HG02970 (cell line): ENCODE measurements around the gene EFNA1.

Source experiments
- ATAC-seq: cut with Tn5 transposase; IDR thresholded peaks from one replicate; pipeline ENCODE4 v1.9.1; 2021; ENCODE audit warnings: mild to moderate bottlenecking, moderate library complexity, moderate number of reproducible peaks; ENCODE audit not compliant: unreplicated experiment, low FRiP score

Gene EFNA1, protein sequence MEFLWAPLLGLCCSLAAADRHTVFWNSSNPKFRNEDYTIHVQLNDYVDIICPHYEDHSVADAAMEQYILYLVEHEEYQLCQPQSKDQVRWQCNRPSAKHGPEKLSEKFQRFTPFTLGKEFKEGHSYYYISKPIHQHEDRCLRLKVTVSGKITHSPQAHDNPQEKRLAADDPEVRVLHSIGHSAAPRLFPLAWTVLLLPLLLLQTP

GRCh38 chr1:155127105-155127966, at the start of gene EFNA1:
TSS of gene EFNA1 (plus strand) at chr1:155127876. CDS start at chr1:155127978, 102 bp downstream.
- no peak for ATAC-seq

GRCh38 chr1:155078469-155079209, 49.0 kb upstream of the EFNA1 start, which contains the start of gene EFNA3:
TSS of gene EFNA3 (plus strand) at chr1:155078837. CDS start at chr1:155078942, 105 bp downstream.
- ATAC-seq, result no peak

DNA sequence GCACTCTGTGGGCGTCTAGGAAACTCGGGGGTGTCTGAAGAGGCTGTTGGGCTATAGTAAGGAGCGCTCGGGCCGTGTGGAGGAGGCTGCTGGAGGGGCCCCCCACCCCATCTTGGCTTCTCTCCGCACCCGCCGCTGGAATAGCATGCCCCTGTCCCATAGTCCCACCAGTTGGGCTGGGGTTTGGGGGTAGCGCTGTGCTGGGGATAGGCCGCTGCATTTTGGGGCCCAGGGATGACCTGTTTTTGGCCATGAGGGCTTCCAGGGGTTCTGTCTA, 48.5 kb upstream of the EFNA1 start:
- no peak for ATAC-seq

- ATAC-seq, result no peak
Measured at GRCh38 chr1:155079487-155080311, 48.0 kb upstream of the EFNA1 start.

GRCh38 chr1:155080312-155081228, 47.1 kb upstream of the EFNA1 start:
- no peak for ATAC-seq

- no peak for ATAC-seq
Measured at GRCh38 chr1:155081472-155082300, 46.0 kb upstream of the EFNA1 start.

DNA sequence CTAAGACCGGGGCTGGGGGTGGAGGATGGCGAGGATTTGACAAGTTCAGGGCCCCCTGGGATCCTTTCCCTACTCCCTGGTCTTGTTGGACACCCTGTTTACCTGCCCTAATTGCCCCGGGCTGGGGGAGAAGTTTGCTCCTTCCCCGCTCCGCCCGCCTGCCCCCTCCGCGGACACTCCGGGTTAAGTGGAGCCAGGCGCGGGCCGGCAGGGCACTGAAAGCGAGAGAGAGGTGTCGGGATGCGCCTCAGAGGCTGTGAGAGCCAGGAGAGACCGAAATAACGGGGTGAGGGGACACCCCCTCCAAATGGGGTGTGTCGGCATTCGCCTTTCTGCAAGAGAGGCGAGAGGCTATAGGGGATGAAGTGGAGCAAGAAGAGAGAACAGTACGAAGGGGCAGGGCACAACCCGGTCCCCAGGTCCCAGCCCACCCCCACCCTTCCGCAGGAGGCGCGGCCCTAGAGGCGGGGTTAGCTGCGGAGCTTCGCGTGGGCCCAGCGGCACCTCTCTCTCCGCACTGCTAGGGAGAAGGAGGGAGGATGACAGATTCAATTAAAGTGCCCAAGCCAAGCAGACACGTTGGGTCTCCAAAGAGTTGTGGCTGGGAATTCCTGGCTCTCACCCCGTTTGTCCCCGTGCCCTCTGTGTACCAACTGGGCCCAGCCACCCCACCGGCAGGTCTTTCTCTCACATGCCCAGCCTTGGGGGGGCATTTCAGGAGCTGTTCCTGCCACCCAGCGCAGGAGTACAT, 45.2 kb upstream of the EFNA1 start:
- no peak for ATAC-seq

DNA sequence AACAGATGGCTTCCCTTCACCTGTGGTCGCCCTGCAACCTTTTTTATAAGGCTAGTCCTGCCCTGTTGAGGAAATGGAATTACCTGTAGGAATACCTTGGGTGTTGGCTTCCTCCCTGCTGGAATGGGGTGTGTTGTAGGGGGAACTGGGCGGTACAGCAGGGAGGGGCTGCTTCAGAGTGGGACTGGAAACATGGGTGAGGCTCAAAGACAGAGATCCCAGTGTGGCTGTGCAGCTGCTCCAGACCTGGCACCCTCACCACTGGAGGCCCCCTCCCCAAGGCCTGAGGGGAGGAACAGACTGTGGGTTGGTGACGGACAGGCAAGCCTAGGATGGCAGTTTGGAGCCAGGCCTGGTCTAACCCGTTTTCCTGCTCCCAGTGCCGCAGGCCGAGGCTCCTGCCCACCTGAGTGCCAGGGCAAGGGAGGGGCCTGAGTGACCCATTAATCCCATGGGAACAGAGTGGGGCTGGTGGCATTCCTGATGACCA, 44.6 kb upstream of the EFNA1 start:
- no peak for ATAC-seq

DNA sequence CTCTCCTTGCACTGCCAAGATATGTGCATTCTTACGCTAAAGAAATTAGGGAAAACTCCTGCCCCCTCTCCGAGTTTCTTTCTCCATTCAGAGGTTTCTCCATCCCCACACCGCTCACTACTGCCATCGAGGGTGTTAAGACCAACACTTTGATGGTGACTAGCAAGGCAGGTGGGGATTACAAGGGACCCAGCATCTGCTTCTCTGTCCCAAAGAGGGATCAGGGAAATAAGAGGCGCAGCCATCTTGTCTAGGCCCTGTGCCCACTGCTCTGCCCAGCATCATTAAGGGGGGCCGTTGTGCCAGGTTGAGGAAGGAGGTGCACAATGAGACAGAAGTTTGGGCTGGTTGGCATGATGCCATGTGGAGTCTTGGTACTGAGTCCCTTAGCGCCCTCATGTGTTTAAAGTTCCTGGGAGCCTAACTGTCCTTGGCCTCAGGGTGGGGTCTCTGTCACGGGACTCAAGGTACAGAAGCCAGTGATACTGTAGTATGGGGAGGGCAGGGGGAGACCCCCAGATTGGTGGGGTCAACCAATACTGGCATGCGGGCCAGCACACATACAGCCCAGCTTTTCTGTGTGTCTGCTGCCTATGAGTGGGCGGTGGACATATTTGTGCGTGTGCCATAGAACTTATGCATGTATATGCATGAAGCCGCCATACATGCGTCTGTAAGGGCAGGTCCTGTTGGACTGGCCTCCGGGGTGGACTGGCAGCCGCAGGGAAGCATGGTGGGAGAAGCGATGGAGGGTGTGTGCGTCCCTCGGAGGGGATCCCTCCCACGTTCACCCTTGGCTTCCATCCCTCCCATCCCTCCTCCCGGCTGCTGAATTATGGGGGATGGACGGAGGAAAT, 43.6 kb upstream of the EFNA1 start:
- ATAC-seq, result no peak

DNA sequence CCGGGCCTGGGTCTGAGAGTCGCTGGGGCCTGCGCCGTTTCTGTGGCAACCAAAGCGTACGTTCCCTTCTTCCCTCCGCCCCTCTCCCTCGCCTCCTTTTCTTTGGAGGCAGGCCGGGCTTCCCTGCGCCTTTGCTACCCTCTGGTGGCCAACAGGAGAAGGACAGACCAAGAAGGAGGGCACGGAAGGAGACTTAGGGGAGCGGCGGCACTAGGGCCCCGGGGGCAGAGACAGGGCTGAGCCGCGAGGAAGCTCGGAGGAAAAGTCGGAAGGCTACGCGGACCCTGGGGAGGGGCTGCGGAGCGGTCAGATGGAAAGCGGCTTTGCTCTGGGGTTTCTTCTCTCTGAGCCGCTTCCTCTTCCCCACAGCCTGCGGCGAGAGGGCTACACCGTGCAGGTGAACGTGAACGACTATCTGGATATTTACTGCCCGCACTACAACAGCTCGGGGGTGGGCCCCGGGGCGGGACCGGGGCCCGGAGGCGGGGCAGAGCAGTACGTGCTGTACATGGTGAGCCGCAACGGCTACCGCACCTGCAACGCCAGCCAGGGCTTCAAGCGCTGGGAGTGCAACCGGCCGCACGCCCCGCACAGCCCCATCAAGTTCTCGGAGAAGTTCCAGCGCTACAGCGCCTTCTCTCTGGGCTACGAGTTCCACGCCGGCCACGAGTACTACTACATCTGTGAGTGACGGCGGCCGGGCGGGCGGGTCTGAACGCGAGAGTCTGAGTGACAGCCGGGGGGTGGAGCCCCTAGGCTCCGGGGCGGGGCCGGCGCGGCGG, 42.8 kb upstream of the EFNA1 start:
- peak; percentile 76 for ATAC-seq

DNA sequence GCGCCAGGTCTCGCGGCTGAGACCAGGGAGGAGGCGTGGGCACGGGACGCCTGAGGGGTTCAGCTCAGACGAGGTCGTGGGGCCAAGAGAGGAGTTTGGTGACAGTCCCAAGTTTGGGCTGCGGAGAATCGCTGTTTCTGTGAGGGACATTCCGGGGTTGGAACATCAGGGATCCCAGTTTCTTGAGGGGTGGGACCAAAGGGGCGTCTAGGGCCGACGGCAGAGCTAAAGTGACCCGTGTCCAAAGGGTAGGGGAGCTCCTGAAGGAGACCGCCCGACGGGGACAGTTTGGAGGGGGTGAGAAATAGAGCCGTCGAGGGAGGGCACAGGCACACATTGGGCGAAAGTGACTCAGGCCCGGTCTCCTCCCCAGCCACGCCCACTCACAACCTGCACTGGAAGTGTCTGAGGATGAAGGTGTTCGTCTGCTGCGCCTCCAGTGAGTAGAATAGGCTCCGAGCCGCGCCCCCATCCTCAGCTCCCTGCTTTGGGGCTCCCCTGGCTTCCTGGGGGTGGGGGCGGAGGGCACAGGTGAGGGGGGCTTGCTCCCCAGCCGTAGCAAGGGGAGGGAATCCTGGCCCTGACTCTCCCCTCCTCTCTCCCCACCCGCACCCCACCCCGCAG, 42.1 kb upstream of the EFNA1 start:
- ATAC-seq, result no peak

DNA sequence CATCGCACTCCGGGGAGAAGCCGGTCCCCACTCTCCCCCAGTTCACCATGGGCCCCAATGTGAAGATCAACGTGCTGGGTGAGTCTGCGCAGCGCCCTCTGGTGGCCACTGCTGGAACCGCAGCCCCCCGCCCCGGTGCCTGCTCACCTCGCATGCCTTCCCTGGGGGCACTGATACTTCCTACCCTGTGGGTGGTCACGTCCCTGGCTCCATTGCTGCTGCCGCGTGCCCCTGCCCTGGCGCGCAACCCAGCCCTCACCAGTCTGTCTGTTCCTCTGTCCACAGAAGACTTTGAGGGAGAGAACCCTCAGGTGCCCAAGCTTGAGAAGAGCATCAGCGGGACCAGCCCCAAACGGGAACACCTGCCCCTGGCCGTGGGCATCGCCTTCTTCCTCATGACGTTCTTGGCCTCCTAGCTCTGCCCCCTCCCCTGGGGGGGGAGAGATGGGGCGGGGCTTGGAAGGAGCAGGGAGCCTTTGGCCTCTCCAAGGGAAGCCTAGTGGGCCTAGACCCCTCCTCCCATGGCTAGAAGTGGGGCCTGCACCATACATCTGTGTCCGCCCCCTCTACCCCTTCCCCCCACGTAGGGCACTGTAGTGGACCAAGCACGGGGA, 41.4 kb upstream of the EFNA1 start:
- ATAC-seq, result no peak

DNA sequence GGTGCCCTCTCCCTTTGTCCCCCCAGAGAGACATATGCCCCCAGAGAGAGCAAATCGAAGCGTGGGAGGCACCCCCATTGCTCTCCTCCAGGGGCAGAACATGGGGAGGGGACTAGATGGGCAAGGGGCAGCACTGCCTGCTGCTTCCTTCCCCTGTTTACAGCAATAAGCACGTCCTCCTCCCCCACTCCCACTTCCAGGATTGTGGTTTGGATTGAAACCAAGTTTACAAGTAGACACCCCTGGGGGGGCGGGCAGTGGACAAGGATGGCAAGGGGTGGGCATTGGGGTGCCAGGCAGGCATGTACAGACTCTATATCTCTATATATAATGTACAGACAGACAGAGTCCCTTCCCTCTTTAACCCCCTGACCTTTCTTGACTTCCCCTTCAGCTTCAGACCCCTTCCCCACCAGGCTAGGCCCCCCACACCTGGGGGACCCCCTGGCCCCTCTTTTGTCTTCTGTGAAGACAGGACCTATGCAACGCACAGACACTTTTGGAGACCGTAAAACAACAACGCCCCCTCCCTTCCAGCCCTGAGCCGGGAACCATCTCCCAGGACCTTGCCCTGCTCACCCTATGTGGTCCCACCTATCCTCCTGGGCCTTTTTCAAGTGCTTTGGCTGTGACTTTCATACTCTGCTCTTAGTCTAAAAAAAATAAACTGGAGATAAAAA, 40.7 kb upstream of the EFNA1 start:
- ATAC-seq, result no peak
